T-cell (primary cell): ENCODE results near the gene PAK2. TPM values are rescaled to one million over a fixed set of nuclear protein-coding genes. Genes with fewer than 3 reads are reported as not detected.
A peak's percentile ranks its signal among the peaks of the same experiment; 100 is the strongest.

Experiments
- ATAC-seq, 4 experiments: fragments of 200-7000 bp in 3 of 4; fragments of 150-1000 bp in 1 of 4; cut with Tn5 transposase; replicated peaks in 1 of 4; 1 replicate in 3 of 4; 2 replicates in 1 of 4; pipeline ENCODE4 v1.10.0; 2021; ENCODE audit warnings: moderate library complexity in 3 of 4, mild to moderate bottlenecking in 2 of 4, moderate number of reproducible peaks in 1 of 4
- CTCF ChIA-PET, 2 donors: fragments of 300-600 bp; sonication (Branson Sonifier 250); formaldehyde crosslinking; loops; one replicate each; lab custom pipeline; 2022; ENCODE audit warnings: antibody characterized with exemption in 2 of 2; lab: Charles Lee
- POLR2A ChIA-PET, 2 donors: fragments of 300-600 bp; sonication (Branson Sonifier 250); formaldehyde crosslinking; loops; one replicate each; lab custom pipeline; 2022; ENCODE audit warnings: antibody characterized with exemption in 2 of 2; lab: Charles Lee
- DNase-seq, 35 experiments: peaks; one replicate each; pipeline versions ENCODE4 v3.0.0 to v3.0.0-alpha.2; 2013 to 2023
- H3K27ac ChIP-seq: one replicate; pipeline ENCODE4 v1.5.1; 2013; ENCODE audit warnings: low read length
- H3K27me3 ChIP-seq, 2 experiments: replicated peaks in 1 of 2; 1 replicate in 1 of 2; 2 replicates in 1 of 2; pipeline versions ENCODE4 v1.6.1 to v1.7.0; 2013; ENCODE audit warnings: low read length in 1 of 2, mixed read lengths in 1 of 2; ENCODE audit not compliant: control insufficient read depth in 2 of 2, insufficient read depth in 2 of 2; ENCODE audit errors: extremely low read depth in 1 of 2
- H3K36me3 ChIP-seq, 2 donors: 1 replicate in 1 of 2; 2 replicates in 1 of 2; pipeline versions ENCODE4 v1.6.1 to v1.7.0; 2013; ENCODE audit warnings: low read length in 1 of 2; ENCODE audit not compliant: control insufficient read depth in 2 of 2, insufficient read depth in 1 of 2; ENCODE audit errors: extremely low read depth in 1 of 2
- H3K4me1 ChIP-seq, 2 experiments: 1 replicate in 1 of 2; 2 replicates in 1 of 2; pipeline versions ENCODE4 v1.6.1 to v1.7.0; 2013; ENCODE audit warnings: low read length in 2 of 2, mixed read lengths in 1 of 2; ENCODE audit not compliant: insufficient read depth in 2 of 2, control insufficient read depth in 1 of 2; ENCODE audit errors: extremely low read depth in 1 of 2
- H3K4me3 ChIP-seq, 2 donors: 1 replicate in 1 of 2; 2 replicates in 1 of 2; pipeline versions ENCODE4 v1.5.1 to v1.7.0; 2013; ENCODE audit warnings: mild to moderate bottlenecking in 2 of 2, low read length in 1 of 2, moderate library complexity in 1 of 2; ENCODE audit not compliant: control insufficient read depth in 1 of 2; ENCODE audit errors: extremely low read depth in 1 of 2
- H3K9me3 ChIP-seq: 2 replicates; pipeline ENCODE4 v1.7.0; 2013
- H3K27ac Mint-ChIP-seq, 2 donors: one replicate each; pipeline ENCODE4 v1.8.0; 2020 to 2021; ENCODE audit warnings: mild to moderate bottlenecking in 2 of 2, mixed read lengths in 2 of 2
- H3K27me3 Mint-ChIP-seq, 2 donors: one replicate each; pipeline ENCODE4 v1.8.0; 2021 to 2022; ENCODE audit warnings: mixed read lengths in 2 of 2
- H3K36me3 Mint-ChIP-seq: one replicate; pipeline ENCODE4 v1.8.0; 2021; ENCODE audit warnings: mixed read lengths
- H3K4me1 Mint-ChIP-seq, 3 donors: one replicate each; pipeline ENCODE4 v1.8.0; 2020 to 2022; ENCODE audit warnings: mixed read lengths in 3 of 3, mild to moderate bottlenecking in 1 of 3
- H3K4me3 Mint-ChIP-seq, 3 donors: one replicate each; pipeline ENCODE4 v1.8.0; 2020 to 2022; ENCODE audit warnings: mild to moderate bottlenecking in 3 of 3, mixed read lengths in 3 of 3, moderate library complexity in 3 of 3
- H3K9me3 Mint-ChIP-seq, 3 donors: one replicate each; pipeline ENCODE4 v1.8.0; 2020 to 2022; ENCODE audit warnings: mixed read lengths in 3 of 3
- WGBS: methylation state at CpG from one replicate; pipeline ENCODE4 v1.1.5; 2013; ENCODE audit warnings: missing lambda C conversion rate; ENCODE audit not compliant: insufficient coverage; 5-methylcytosine and 5-hydroxymethylcytosine counted together
- total RNA-seq, 35 experiments: library from RNA in 6 of 35; stranded (reverse) in 6 of 35; fragments of 120-200 nt in 1 of 35; gene quantifications; one replicate each; pipeline versions ENCODE4 v1.2.1 to v1.2.4 and lab custom pipeline; 2013 to 2026

PAK2 gene
- 10 to 100 TPM; 62.7 to 87.3 (median 76.2) TPM for total RNA-seq
- 87.9 TPM for total RNA-seq (2013)
- 80.6 to 188 (median 113) reads per million in 29 experiments for total RNA-seq (lab: John Stamatoyannopoulos, UW)

- H3K9me3 Mint-ChIP-seq = no peaks in the 10 kb centered on the region
- ChIA-PET CTCF (interaction anchor here in 1 of 2 donors (0.6 to 1.3 kb wide), 5 partner anchors 27 to 217 kb away, joined by 3 to 5 read pairs (median 4); partner anchors contain the start of genes CEP19 and PIGX), POLR2A (interaction anchor here (0.6 to 2.4 kb wide), 5 partner anchors 20 to 130 kb away, joined by 3 to 18 read pairs (median 4); partner anchors contain the start of genes CEP19 (in 1 of the 2) and PIGX (in 1 of the 2))
- H3K36me3 Mint-ChIP-seq = peaks cover 8% of the 10 kb centered on the region
- peaks cover 29 to 38% (median 37%) of the 10 kb centered on the region in 3 donors for H3K4me1 Mint-ChIP-seq
- H3K36me3 ChIP-seq = no peaks in the 10 kb centered on the region
- peak within 1 kb of the TSS; percentile 86 to 91 for H3K4me3 ChIP-seq
- peak; percentile 88 to 94 (median 89) for ATAC-seq
- no peaks in the 10 kb centered on the region for H3K9me3 ChIP-seq
- WGBS = 0% methylated on average over 61 of the region's 86 CpGs
- peak within 1 kb of the TSS; percentile 97 to 98 for H3K27ac Mint-ChIP-seq
- peak within 1 kb of the TSS; percentile 99 to 100 (median 99) for H3K4me3 Mint-ChIP-seq
- H3K27me3 ChIP-seq = no peaks in the 10 kb centered on the region
- DNase-seq = peak; percentile 79 to 93 (median 88)
- H3K27ac ChIP-seq = peak within 1 kb of the TSS; percentile 83
- no peaks in the 10 kb centered on the region for H3K27me3 Mint-ChIP-seq
- peaks cover 15 to 23% of the 10 kb centered on the region in 2 experiments for H3K4me1 ChIP-seq
Observed at GRCh38 chr3:196739671-196740480, at the start of gene PAK2. Gene PAK2 (plus strand): TSS chr3:196739857. CDS start chr3:196782647, 42,790 bp downstream.

- Mint-ChIP-seq H3K4me1 (peaks cover 3 to 7% (median 5%) of the 10 kb centered on the region in 3 donors), H3K27ac (peak overlapping the region in 1 of 2 donors; percentile 58), H3K36me3 (no peaks in the 10 kb centered on the region), H3K4me3 (no peak overlapping the region), H3K9me3 (no peaks in the 10 kb centered on the region), H3K27me3 (no peaks in the 10 kb centered on the region)
- ChIA-PET CTCF (interaction anchor here (0.6 to 1.0 kb wide), 4 partner anchors 21 to 155 kb away, joined by 3 to 6 read pairs (median 4); no protein-coding TSS in a partner anchor), POLR2A (interaction anchor here in 1 of 2 donors (0.6 kb wide), 1 partner anchor 36 kb away, joined by 4 read pairs; no protein-coding TSS in a partner anchor)
- H3K27me3 ChIP-seq = no peaks in the 10 kb centered on the region
- 98% methylated on average over 13 of the region's 17 CpGs for WGBS
- H3K4me1 ChIP-seq = peaks cover under 1 to 14% of the 10 kb centered on the region in 2 experiments
- no peak for DNase-seq
- no peak for ATAC-seq
- H3K27ac ChIP-seq = no peak overlapping the region
- no peaks in the 10 kb centered on the region for H3K9me3 ChIP-seq
- no peak overlapping the region for H3K4me3 ChIP-seq
- no peaks in the 10 kb centered on the region for H3K36me3 ChIP-seq
Observed at GRCh38 chr3:196689941-196690660, 49.6 kb upstream of the PAK2 start.

GRCh38 chr3:196691386-196691785 is 48.3 kb upstream of the PAK2 start:
- Histone ChIP-seq H3K27ac (no peak overlapping the region), H3K9me3 (no peaks in the 10 kb centered on the region), H3K4me1 (peaks cover 0 to 17% of the 10 kb centered on the region in 2 experiments), H3K27me3 (no peaks in the 10 kb centered on the region), H3K4me3 (no peak overlapping the region), H3K36me3 (no peaks in the 10 kb centered on the region)
- Mint-ChIP-seq H3K4me1 (peaks cover 2 to 11% (median 7%) of the 10 kb centered on the region in 3 donors), H3K9me3 (no peaks in the 10 kb centered on the region), H3K27me3 (no peaks in the 10 kb centered on the region), H3K36me3 (no peaks in the 10 kb centered on the region), H3K27ac (no peak overlapping the region), H3K4me3 (no peak overlapping the region)
- ChIA-PET POLR2A (no interaction called here), CTCF (no interaction called here)
- DNase-seq (no peak), ATAC-seq (no peak)
- WGBS = 83% methylated on average over 1 of the region's 8 CpGs

GRCh38 chr3:196694202-196694638 is 45.4 kb upstream of the PAK2 start:
- peak; percentile 34 to 67 (median 56) for ATAC-seq
- WGBS = no CpG with 5 or more reads among the region's 1 CpG
- Histone ChIP-seq H3K36me3 (no peaks in the 10 kb centered on the region), H3K27me3 (no peaks in the 10 kb centered on the region), H3K9me3 (no peaks in the 10 kb centered on the region), H3K27ac (no peak overlapping the region), H3K4me1 (peaks cover 0 to 17% of the 10 kb centered on the region in 2 experiments), H3K4me3 (no peak overlapping the region)
- ChIA-PET POLR2A (interaction anchor here in 1 of 2 donors (0.8 kb wide), 1 partner anchor 21 kb away, joined by 4 read pairs; no protein-coding TSS in a partner anchor), CTCF (interaction anchor here (0.5 to 1.2 kb wide), 9 partner anchors 9 to 125 kb away, joined by 3 to 8 read pairs (median 3); no protein-coding TSS in a partner anchor)
- Mint-ChIP-seq H3K27ac (peak overlapping the region in 1 of 2 donors; percentile 22), H3K4me1 (peaks cover 2 to 11% (median 7%) of the 10 kb centered on the region in 3 donors), H3K36me3 (no peaks in the 10 kb centered on the region), H3K4me3 (no peak overlapping the region), H3K9me3 (no peaks in the 10 kb centered on the region), H3K27me3 (no peaks in the 10 kb centered on the region)
- peak in 16 of 35 experiments; percentile 6 to 62 (median 21) for DNase-seq

GRCh38 chr3:196694941-196695848 is 44.5 kb upstream of the PAK2 start:
- no peaks in the 10 kb centered on the region for H3K9me3 Mint-ChIP-seq
- H3K4me3 Mint-ChIP-seq = no peak overlapping the region
- no peaks in the 10 kb centered on the region for H3K27me3 Mint-ChIP-seq
- H3K27ac Mint-ChIP-seq = peak overlapping the region in 1 of 2 donors; percentile 39
- Histone ChIP-seq H3K4me3 (no peak overlapping the region), H3K9me3 (no peaks in the 10 kb centered on the region), H3K4me1 (peaks cover 0 to 17% of the 10 kb centered on the region in 2 experiments), H3K27ac (peak overlapping the region; percentile 29), H3K36me3 (no peaks in the 10 kb centered on the region), H3K27me3 (no peaks in the 10 kb centered on the region)
- WGBS = 60% methylated on average over 14 of the region's 17 CpGs
- DNase-seq (peak in 3 of 35 experiments; percentile 4 to 25 (median 14)), ATAC-seq (peak in 2 of 4 experiments; percentile 26 to 40)
- ChIA-PET POLR2A (no interaction called here), CTCF (interaction anchor here (0.7 to 1.6 kb wide), 3 partner anchors 10 to 83 kb away, joined by 3 to 4 read pairs (median 3); no protein-coding TSS in a partner anchor)
- peaks cover 2 to 11% (median 7%) of the 10 kb centered on the region in 3 donors for H3K4me1 Mint-ChIP-seq
- no peaks in the 10 kb centered on the region for H3K36me3 Mint-ChIP-seq
